Fibroblast of lung (primary cell): Measurements from ENCODE around the gene PELI3. TPM values are rescaled to one million over a fixed set of nuclear protein-coding genes. Genes with fewer than 3 reads are reported as not detected.

Experiments used
- DNase-seq, 2 donors: peaks; one replicate each; pipeline versions ENCODE4 v3.0.0 to v3.0.0-alpha.2; 2010; ENCODE audit warnings: low read depth in 2 of 2
- H2AFZ ChIP-seq: 2 replicates; pipeline ENCODE4 v1.5.1; 2012; ENCODE audit warnings: low read length, control low read depth, inconsistent platforms
- H3K27ac ChIP-seq: 2 replicates; pipeline ENCODE4 v1.5.1; 2011; ENCODE audit warnings: low read length, control low read depth; ENCODE audit not compliant: insufficient read depth
- H3K27me3 ChIP-seq: 2 replicates; pipeline ENCODE4 v1.5.1; 2011; ENCODE audit warnings: mild to moderate bottlenecking, low read length; ENCODE audit not compliant: control insufficient read depth, insufficient read depth
- H3K36me3 ChIP-seq: 2 replicates; pipeline ENCODE4 v1.5.1; 2011; ENCODE audit warnings: low read length; ENCODE audit not compliant: control insufficient read depth, insufficient read depth
- H3K4me1 ChIP-seq: 2 replicates; pipeline ENCODE4 v1.5.1; 2011; ENCODE audit warnings: low read length; ENCODE audit not compliant: control insufficient read depth, insufficient read depth; ENCODE audit errors: extremely low read depth
- H3K4me2 ChIP-seq: 2 replicates; pipeline ENCODE4 v1.5.1; 2011; ENCODE audit warnings: low read length, control low read depth; ENCODE audit not compliant: insufficient read depth; ENCODE audit errors: extremely low read depth
- H3K4me3 ChIP-seq, 4 experiments: fragments of 200-600 bp in 1 of 4; sonication (generic) in 1 of 4; replicated peaks in 1 of 4; 2 replicates each; pipeline ENCODE4 v1.5.1; 2011 to 2016; ENCODE audit warnings: low read length in 4 of 4, low read depth in 3 of 4, mild to moderate bottlenecking in 3 of 4, control low read depth in 2 of 4, inconsistent platforms in 1 of 4, mixed read lengths in 1 of 4; ENCODE audit not compliant: insufficient read depth in 1 of 4; ENCODE audit errors: control extremely low read depth in 1 of 4
- H3K79me2 ChIP-seq: 2 replicates; pipeline ENCODE4 v1.5.1; 2012; ENCODE audit warnings: mild to moderate bottlenecking, low read length, inconsistent platforms; ENCODE audit not compliant: control insufficient read depth, insufficient read depth
- H3K9ac ChIP-seq: 2 replicates; pipeline ENCODE4 v1.5.1; 2011; ENCODE audit warnings: mild to moderate bottlenecking, low read length, control low read depth; ENCODE audit not compliant: insufficient read depth
- H3K9me3 ChIP-seq: 2 replicates; pipeline ENCODE4 v1.5.1; 2012; ENCODE audit warnings: low read depth, low read length; ENCODE audit not compliant: control insufficient read depth, insufficient read depth
- H4K20me1 ChIP-seq: 2 replicates; pipeline ENCODE4 v1.5.1; 2011; ENCODE audit warnings: low read length; ENCODE audit not compliant: control insufficient read depth, insufficient read depth; ENCODE audit errors: extremely low read depth
- EZH2 ChIP-seq: IDR thresholded peaks from 2 replicates; pipeline ENCODE4 v1.5.1; 2012; ENCODE audit warnings: low read length, control low read depth, mild to moderate bottlenecking; ENCODE audit errors: missing control alignments
- polyA plus RNA-seq, 2 donors: library from polyadenylated mRNA; depleted of rRNA in 1 of 2; stranded (reverse) in 1 of 2; unstranded in 1 of 2; fragments of >200 nt; gene quantifications; 2 replicates each; pipeline ENCODE4 v1.2.1, GENCODE V29; 2011 to 2012; ENCODE audit warnings: missing spikeins in 1 of 2
- total RNA-seq: library from RNA; depleted of rRNA; stranded (reverse); fragments of >200 nt; gene quantifications from 2 replicates; pipeline ENCODE4 v1.2.1, GENCODE V29; 2014
- TF ChIP-seq, protein P1 (sequence below), 2 donors: IDR thresholded peaks in 1 of 2; conservative IDR thresholded peaks in 1 of 2; 1 replicate in 1 of 2; 2 replicates in 1 of 2; pipeline ENCODE4 v1.5.1; 2011 to 2012; ENCODE audit warnings: low read length in 2 of 2, control low read depth in 1 of 2, inconsistent platforms in 1 of 2, low read depth in 1 of 2, mild to moderate bottlenecking in 1 of 2

The PELI3 gene
- total and polyA plus RNA-seq, 2 donors (not counting 1 experiment from before 2014, with no cell fraction given) = 5.0 to 20.3 TPM

DNA sequence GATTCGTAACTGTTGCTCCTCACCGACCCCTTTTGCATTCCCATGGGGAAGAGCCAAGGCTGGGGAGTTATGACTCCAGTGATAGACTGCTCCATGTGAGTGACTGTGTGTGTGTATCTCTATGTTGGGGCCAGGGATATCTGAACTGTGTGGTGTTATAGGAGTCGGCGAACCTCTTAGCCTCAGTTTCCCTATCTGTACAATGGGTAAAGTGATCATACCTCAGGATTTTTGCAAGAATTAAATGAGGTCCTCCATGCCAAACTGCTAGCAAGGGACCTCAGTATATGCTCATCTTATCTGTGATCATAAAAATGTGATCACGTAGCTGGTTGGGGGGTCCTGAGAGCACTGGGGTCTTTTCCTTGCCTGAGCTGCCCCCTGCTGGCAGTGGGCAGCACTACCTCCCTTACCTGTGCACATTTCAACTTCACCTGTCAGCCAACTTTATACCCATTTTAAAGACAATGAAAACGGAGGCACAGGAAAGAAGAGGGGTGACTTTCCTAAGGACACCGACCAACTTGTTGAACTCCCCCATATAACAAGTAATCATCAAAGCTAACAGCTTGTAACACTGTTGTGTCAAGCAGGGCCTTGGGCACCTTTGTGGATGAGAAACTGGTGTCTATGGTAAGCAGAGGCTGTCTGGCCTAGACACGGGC, 12.2 kb downstream of the PELI3 start:
- peaks cover 5% of the 10 kb centered on the region for H3K79me2 ChIP-seq
- H2AFZ ChIP-seq = peak overlapping the region; percentile 17
- H4K20me1 ChIP-seq = no peaks in the 10 kb centered on the region
- peaks cover 5% of the 10 kb centered on the region for H3K36me3 ChIP-seq
- no peak for TF ChIP-seq EZH2
- TF ChIP-seq, protein P1, sequence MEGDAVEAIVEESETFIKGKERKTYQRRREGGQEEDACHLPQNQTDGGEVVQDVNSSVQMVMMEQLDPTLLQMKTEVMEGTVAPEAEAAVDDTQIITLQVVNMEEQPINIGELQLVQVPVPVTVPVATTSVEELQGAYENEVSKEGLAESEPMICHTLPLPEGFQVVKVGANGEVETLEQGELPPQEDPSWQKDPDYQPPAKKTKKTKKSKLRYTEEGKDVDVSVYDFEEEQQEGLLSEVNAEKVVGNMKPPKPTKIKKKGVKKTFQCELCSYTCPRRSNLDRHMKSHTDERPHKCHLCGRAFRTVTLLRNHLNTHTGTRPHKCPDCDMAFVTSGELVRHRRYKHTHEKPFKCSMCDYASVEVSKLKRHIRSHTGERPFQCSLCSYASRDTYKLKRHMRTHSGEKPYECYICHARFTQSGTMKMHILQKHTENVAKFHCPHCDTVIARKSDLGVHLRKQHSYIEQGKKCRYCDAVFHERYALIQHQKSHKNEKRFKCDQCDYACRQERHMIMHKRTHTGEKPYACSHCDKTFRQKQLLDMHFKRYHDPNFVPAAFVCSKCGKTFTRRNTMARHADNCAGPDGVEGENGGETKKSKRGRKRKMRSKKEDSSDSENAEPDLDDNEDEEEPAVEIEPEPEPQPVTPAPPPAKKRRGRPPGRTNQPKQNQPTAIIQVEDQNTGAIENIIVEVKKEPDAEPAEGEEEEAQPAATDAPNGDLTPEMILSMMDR (conservative IDR thresholded peaks at IDR 0.05 in 1 of 2, IDR thresholded peaks at IDR 0.05 in 1 of 2; ENCODE audit: low read depth in 1 of 2, low read length in 2 of 2) = peak; percentile 72 to 76
- H3K9me3 ChIP-seq = no peaks in the 10 kb centered on the region
- peak overlapping the region; percentile 95 for H3K4me2 ChIP-seq
- H3K4me3 ChIP-seq = peak overlapping the region; percentile 74 to 97 (median 87)
- H3K27ac ChIP-seq = peak overlapping the region; percentile 97
- peak in 1 of 2 donors; percentile 23 for DNase-seq
- H3K9ac ChIP-seq = peak overlapping the region; percentile 96
- no peaks in the 10 kb centered on the region for H3K27me3 ChIP-seq
- peaks cover 3% of the 10 kb centered on the region for H3K4me1 ChIP-seq

DNA sequence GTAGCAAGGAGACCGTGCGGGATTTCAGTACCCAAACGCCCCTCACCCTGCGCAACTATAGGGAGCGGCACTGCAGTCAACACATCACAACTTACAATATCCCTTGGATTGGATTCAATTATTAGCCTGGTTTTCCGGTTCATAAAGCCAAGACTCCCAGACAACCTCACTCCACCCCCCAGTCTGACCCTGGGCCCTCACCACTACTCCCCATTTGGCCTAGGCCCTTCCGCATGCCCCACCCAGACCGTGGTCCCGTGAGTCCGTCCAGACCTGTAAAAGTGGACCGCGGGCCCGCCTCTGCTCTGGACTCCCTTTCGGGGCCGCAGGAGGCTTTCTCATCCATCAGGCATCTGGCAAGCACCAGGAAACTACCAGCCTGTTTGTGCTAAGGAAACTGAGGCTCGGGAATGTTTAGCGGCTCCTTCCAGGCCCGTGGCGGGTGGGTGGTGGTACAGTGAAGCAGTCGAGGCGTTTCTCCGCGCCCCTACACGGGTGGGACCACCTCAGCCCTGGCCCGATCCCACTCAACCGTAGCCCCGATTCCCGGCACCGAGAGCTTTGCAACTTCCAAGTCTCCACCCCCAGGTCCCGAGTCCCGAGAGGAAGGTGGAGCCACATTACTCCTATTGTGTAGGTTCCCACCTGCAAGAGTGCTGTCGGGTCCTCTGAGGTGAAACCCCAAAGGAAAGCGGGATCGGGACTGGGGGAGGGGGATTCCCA, 12.8 kb downstream of the PELI3 start:
- Histone ChIP-seq H3K9me3 (no peaks in the 10 kb centered on the region), H3K27me3 (no peaks in the 10 kb centered on the region), H4K20me1 (no peaks in the 10 kb centered on the region)

More for the DNA sequence above, 12.8 kb downstream of the PELI3 start:
- H3K4me1 ChIP-seq = peaks cover 3% of the 10 kb centered on the region
- peak overlapping the region; percentile 95 for H3K4me2 ChIP-seq
- TF ChIP-seq EZH2 = no peak
- TF ChIP-seq, protein P1 (conservative IDR thresholded peaks at IDR 0.05 in 1 of 2, IDR thresholded peaks at IDR 0.05 in 1 of 2; ENCODE audit: low read depth in 1 of 2, low read length in 2 of 2) = no peak
- peak overlapping the region; percentile 79 for H2AFZ ChIP-seq
- H3K36me3 ChIP-seq = peaks cover 5% of the 10 kb centered on the region
- peaks cover 5% of the 10 kb centered on the region for H3K79me2 ChIP-seq
- DNase-seq = peak; percentile 44 to 47
- peak overlapping the region; percentile 74 to 97 (median 87) for H3K4me3 ChIP-seq
- H3K27ac ChIP-seq = peak overlapping the region; percentile 97
- peak overlapping the region; percentile 96 for H3K9ac ChIP-seq
